OCI-LY1 (cell line): Measurements from ENCODE around the gene FNDC11.

ENCODE experiments used
- H2AFZ ChIP-seq: fragments of 200-600 bp; sonication (generic), shearing (Covaris generic); 2 replicates; pipeline ENCODE4 v1.6.0; 2014; ENCODE audit warnings: antibody characterized with exemption, mild to moderate bottlenecking, low read length
- H3F3A ChIP-seq: fragments of 200-600 bp; sonication (generic), shearing (Covaris generic); 2 replicates; pipeline ENCODE4 v1.6.0; 2014; ENCODE audit warnings: mild to moderate bottlenecking, antibody characterized with exemption, low read length, moderate library complexity; ENCODE audit not compliant: insufficient read depth
- H3K27ac ChIP-seq: fragments of 200-600 bp; sonication (generic); 2 replicates; pipeline ENCODE4 v1.5.1; 2014; ENCODE audit warnings: low read length, mixed run types, mild to moderate bottlenecking, low read depth; ENCODE audit not compliant: poor library complexity, severe bottlenecking
- H3K27me3 ChIP-seq: fragments of 200-600 bp; sonication (generic); 2 replicates; pipeline ENCODE4 v1.6.0; 2014; ENCODE audit warnings: antibody characterized with exemption, mild to moderate bottlenecking, low read length, moderate library complexity; ENCODE audit not compliant: insufficient read depth
- H3K36me3 ChIP-seq: fragments of 200-600 bp; sonication (generic); 2 replicates; pipeline ENCODE4 v1.6.1; 2014; ENCODE audit warnings: mild to moderate bottlenecking, antibody characterized with exemption, low read length, moderate library complexity, mixed read lengths; ENCODE audit not compliant: insufficient read depth
- H3K4me1 ChIP-seq: fragments of 200-600 bp; sonication (generic); 2 replicates; pipeline ENCODE4 v1.5.1; 2014; ENCODE audit warnings: mild to moderate bottlenecking, low read length, moderate library complexity; ENCODE audit not compliant: insufficient read depth, severe bottlenecking
- H3K4me2 ChIP-seq: fragments of 200-600 bp; sonication (generic), shearing (Covaris generic); 2 replicates; pipeline ENCODE4 v1.6.1; 2014; ENCODE audit warnings: low read length
- H3K4me3 ChIP-seq: fragments of 200-600 bp; sonication (generic); 2 replicates; pipeline ENCODE4 v1.5.1; 2014; ENCODE audit warnings: low read length, low read depth, mild to moderate bottlenecking, mixed read lengths; ENCODE audit not compliant: poor library complexity, severe bottlenecking
- H3K79me2 ChIP-seq: fragments of 200-600 bp; shearing (Covaris generic); 2 replicates; pipeline ENCODE4 v1.6.1; 2016; ENCODE audit warnings: mixed run types, low read length, mixed read lengths; ENCODE audit not compliant: insufficient read depth
- H3K9ac ChIP-seq: fragments of 200-600 bp; sonication (generic), shearing (Covaris generic); 2 replicates; pipeline ENCODE4 v1.6.1; 2014; ENCODE audit warnings: mild to moderate bottlenecking, low read length, mixed read lengths
- H3K9me2 ChIP-seq: fragments of 200-600 bp; sonication (generic), shearing (Covaris generic); 2 replicates; pipeline ENCODE4 v1.6.1; 2014; ENCODE audit warnings: low read depth, mild to moderate bottlenecking, low read length, mixed read lengths
- H3K9me3 ChIP-seq: fragments of 200-600 bp; shearing (Covaris generic); 2 replicates; pipeline ENCODE4 v1.6.1; 2014; ENCODE audit warnings: low read length, mixed read lengths
- H4K20me1 ChIP-seq: fragments of 200-600 bp; sonication (generic), shearing (Covaris generic); 2 replicates; pipeline ENCODE4 v1.6.0; 2016; ENCODE audit warnings: mild to moderate bottlenecking, low read length; ENCODE audit not compliant: insufficient read depth
- CTCF ChIP-seq: fragments of 200-600 bp; sonication (generic), shearing (Covaris generic); IDR thresholded peaks from 2 replicates; pipeline ENCODE4 v1.5.1; 2017; ENCODE audit warnings: mild to moderate bottlenecking, antibody characterized with exemption, low read length, moderate library complexity, mixed read lengths
- EZH2 ChIP-seq: fragments of 200-600 bp; sonication (generic), shearing (Covaris generic); IDR thresholded peaks from 2 replicates; pipeline ENCODE4 v1.8.0; 2017; ENCODE audit warnings: borderline replicate concordance, mixed run types, mild to moderate bottlenecking, antibody characterized with exemption, low read length, moderate library complexity, mixed read lengths

The FNDC11 gene

GRCh38 chr20:63591786-63592355, 37.9 kb downstream of the FNDC11 start:
- peaks cover 55% of the 10 kb centered on the region for H3K36me3 ChIP-seq
- H3K4me2 ChIP-seq = no peak overlapping the region
- no peaks in the 10 kb centered on the region for H3K9me3 ChIP-seq
- H3K4me3 ChIP-seq = no peak overlapping the region
- no peaks in the 10 kb centered on the region for H4K20me1 ChIP-seq
- H3K9me2 ChIP-seq = no peaks in the 10 kb centered on the region
- no peak overlapping the region for H3K9ac ChIP-seq
- H3K27me3 ChIP-seq = no peaks in the 10 kb centered on the region
- TF ChIP-seq CTCF (no peak), EZH2 (no peak)
- no peak overlapping the region for H2AFZ ChIP-seq
- no peak overlapping the region for H3K27ac ChIP-seq
- no peaks in the 10 kb centered on the region for H3K4me1 ChIP-seq
- no peaks in the 10 kb centered on the region for H3F3A ChIP-seq
- H3K79me2 ChIP-seq = no peaks in the 10 kb centered on the region

GRCh38 chr20:63592661-63593060, 38.7 kb downstream of the FNDC11 start:
- peaks cover 60% of the 10 kb centered on the region for H3K36me3 ChIP-seq
- TF ChIP-seq CTCF (no peak), EZH2 (no peak)

GRCh38 chr20:63594043-63594561, 40.1 kb downstream of the FNDC11 start:
- Histone ChIP-seq H3K9ac (no peak overlapping the region), H3F3A (no peaks in the 10 kb centered on the region), H3K27me3 (no peaks in the 10 kb centered on the region), H3K4me3 (no peak overlapping the region), H3K9me3 (no peaks in the 10 kb centered on the region), H4K20me1 (no peaks in the 10 kb centered on the region), H3K27ac (no peak overlapping the region), H3K4me1 (no peaks in the 10 kb centered on the region), H3K36me3 (peaks cover 67% of the 10 kb centered on the region), H2AFZ (no peak overlapping the region), H3K9me2 (no peaks in the 10 kb centered on the region), H3K79me2 (no peaks in the 10 kb centered on the region), H3K4me2 (no peak overlapping the region)
- TF ChIP-seq EZH2 (no peak), CTCF (no peak)

More at GRCh38 chr20:63592661-63593060, 38.7 kb downstream of the FNDC11 start:
- Histone ChIP-seq H3K4me1 (no peaks in the 10 kb centered on the region), H3K79me2 (no peaks in the 10 kb centered on the region), H3K27ac (no peak overlapping the region), H2AFZ (no peak overlapping the region), H3K4me3 (no peak overlapping the region), H3K9ac (no peak overlapping the region), H3K4me2 (no peak overlapping the region), H4K20me1 (no peaks in the 10 kb centered on the region), H3K27me3 (no peaks in the 10 kb centered on the region), H3F3A (no peaks in the 10 kb centered on the region), H3K9me3 (no peaks in the 10 kb centered on the region), H3K9me2 (no peaks in the 10 kb centered on the region)
